Measurements from ENCODE around the gene SSX3. TPM values are rescaled to one million over a fixed set of nuclear protein-coding genes. Genes with fewer than 3 reads are reported as not detected.
"Not testable (repeated sequence)": the region's sequence is repeated elsewhere in the genome, so short reads cannot be mapped to it uniquely, and the experiment has no call there.

SSX3 gene
- polyA plus RNA-seq (ENCODE audit: insufficient read length) = not detected
- long read RNA-seq, donor 1 = 0 reads
- long read RNA-seq, donor 2 = 0 reads
- long read RNA-seq, donor 3 = 0 reads
- long read RNA-seq, donor 4 = 0 reads
- long read RNA-seq, donor 5 = 0 reads
- long read RNA-seq, donor 6 = 0 reads
- long read RNA-seq, donor 7 = 0 reads
- long read RNA-seq, donor 8 = 0 reads

GRCh38 chrX:48356315-48357094 lies at the start of gene SSX3:
TSS of gene SSX3 (minus strand) at chrX:48356703. CDS start at chrX:48355249, 1,454 bp downstream.
- DNase-seq = not testable (repeated sequence)

GRCh38 chrX:48397825-48398224 lies 41.3 kb upstream of the SSX3 start:
- DNase-seq = not testable (repeated sequence)

- DNase-seq = not testable (repeated sequence)
Measured at GRCh38 chrX:48396931-48397330, 40.4 kb upstream of the SSX3 start.

GRCh38 chrX:48383239-48383638 lies 26.7 kb upstream of the SSX3 start, which contains the start of gene SSX4:
TSS of gene SSX4 (plus strand) at chrX:48383539. CDS start at chrX:48384054, 515 bp downstream.
- DNase-seq = not testable (repeated sequence)

GRCh38 chrX:48370408-48370807 lies 13.9 kb upstream of the SSX3 start:
- DNase-seq = not testable (repeated sequence)

- DNase-seq = not testable (repeated sequence)
Measured at GRCh38 chrX:48367717-48368408, 11.4 kb upstream of the SSX3 start.

- not testable (repeated sequence) for DNase-seq
Measured at GRCh38 chrX:48359281-48359680, 2.8 kb upstream of the SSX3 start.

- DNase-seq = no peak
Measured at GRCh38 chrX:48357681-48358080, 1.2 kb upstream of the SSX3 start.

GRCh38 chrX:48346059-48346458 lies 10.4 kb downstream of the SSX3 start:
- not testable (repeated sequence) for DNase-seq

- DNase-seq = not testable (repeated sequence)
Measured at GRCh38 chrX:48313996-48314395, 42.5 kb downstream of the SSX3 start.

GRCh38 chrX:48306175-48306574 lies 50.3 kb downstream of the SSX3 start:
- DNase-seq = no peak

Other genes with a start within 250 kb of the SSX3 start
- 0.71 TPM for gene SPACA5B, start 226.1 kb downstream of the SSX3 start, polyA plus RNA-seq (ENCODE audit: insufficient read length)
- gene SSX5, start 159.9 kb downstream of the SSX3 start, polyA plus RNA-seq (ENCODE audit: insufficient read length) = not detected
- not detected for gene SSX1, start 101.3 kb downstream of the SSX3 start, polyA plus RNA-seq (ENCODE audit: insufficient read length)
- not detected for gene SSX4, start 26.8 kb upstream of the SSX3 start, polyA plus RNA-seq (ENCODE audit: insufficient read length)
- gene SSX4B, start 55.3 kb upstream of the SSX3 start, polyA plus RNA-seq (ENCODE audit: insufficient read length) = not detected
- 5.2 TPM for gene SLC38A5, start 113.6 kb upstream of the SSX3 start, polyA plus RNA-seq (ENCODE audit: insufficient read length)
- 40.4 TPM for gene FTSJ1, start 119.5 kb upstream of the SSX3 start, polyA plus RNA-seq (ENCODE audit: insufficient read length)
- gene PORCN, start 152.3 kb upstream of the SSX3 start, polyA plus RNA-seq (ENCODE audit: insufficient read length) = 7.0 TPM
- 75.4 TPM for gene EBP, start 165.1 kb upstream of the SSX3 start, polyA plus RNA-seq (ENCODE audit: insufficient read length)
- 10.7 TPM for gene TBC1D25, start 183.0 kb upstream of the SSX3 start, polyA plus RNA-seq (ENCODE audit: insufficient read length)
- gene RBM3, start 217.8 kb upstream of the SSX3 start, polyA plus RNA-seq (ENCODE audit: insufficient read length) = 419 TPM
- 116 TPM for gene WDR13, start 240.8 kb upstream of the SSX3 start, polyA plus RNA-seq (ENCODE audit: insufficient read length)